ENCODE data around the gene CACNA1I.

CACNA1I gene

GRCh38 chr22:39625569-39626537 is 55.3 kb downstream of the CACNA1I start:
- TF ChIP-seq, protein P1, sequence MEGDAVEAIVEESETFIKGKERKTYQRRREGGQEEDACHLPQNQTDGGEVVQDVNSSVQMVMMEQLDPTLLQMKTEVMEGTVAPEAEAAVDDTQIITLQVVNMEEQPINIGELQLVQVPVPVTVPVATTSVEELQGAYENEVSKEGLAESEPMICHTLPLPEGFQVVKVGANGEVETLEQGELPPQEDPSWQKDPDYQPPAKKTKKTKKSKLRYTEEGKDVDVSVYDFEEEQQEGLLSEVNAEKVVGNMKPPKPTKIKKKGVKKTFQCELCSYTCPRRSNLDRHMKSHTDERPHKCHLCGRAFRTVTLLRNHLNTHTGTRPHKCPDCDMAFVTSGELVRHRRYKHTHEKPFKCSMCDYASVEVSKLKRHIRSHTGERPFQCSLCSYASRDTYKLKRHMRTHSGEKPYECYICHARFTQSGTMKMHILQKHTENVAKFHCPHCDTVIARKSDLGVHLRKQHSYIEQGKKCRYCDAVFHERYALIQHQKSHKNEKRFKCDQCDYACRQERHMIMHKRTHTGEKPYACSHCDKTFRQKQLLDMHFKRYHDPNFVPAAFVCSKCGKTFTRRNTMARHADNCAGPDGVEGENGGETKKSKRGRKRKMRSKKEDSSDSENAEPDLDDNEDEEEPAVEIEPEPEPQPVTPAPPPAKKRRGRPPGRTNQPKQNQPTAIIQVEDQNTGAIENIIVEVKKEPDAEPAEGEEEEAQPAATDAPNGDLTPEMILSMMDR (IDR thresholded peaks at IDR 0.05; ENCODE audit: borderline replicate concordance, control extremely low read depth, extremely low read depth, insufficient read depth, missing control alignments), result no peak
- no peak for DNase-seq (ENCODE audit: low spot score)
- in situ Hi-C loops (cut with MboI; ENCODE audit: low sequenced_read_pairs, unreplicated experiment), result no loop called here

DNA sequence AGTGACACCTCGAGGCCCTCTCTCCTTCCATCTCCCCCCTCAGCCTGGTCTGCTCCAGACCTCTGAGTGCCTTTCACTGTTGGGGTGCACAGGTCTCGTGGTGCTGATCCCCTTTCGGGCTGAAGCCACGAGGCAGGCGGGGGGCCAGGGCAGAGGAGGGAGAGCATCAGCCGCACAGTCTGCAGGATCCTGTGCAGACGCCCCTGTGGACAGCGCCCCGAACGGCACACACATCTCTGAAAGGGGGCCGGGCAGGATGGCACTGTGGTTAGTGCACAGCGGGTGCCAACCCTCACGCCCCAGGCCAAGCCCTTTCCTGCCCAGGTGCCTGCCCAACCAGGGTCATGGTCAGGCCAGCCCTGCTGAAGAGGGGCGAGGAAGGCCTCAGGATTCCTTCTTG is 56.7 kb downstream of the CACNA1I start:
- in situ Hi-C loops (cut with MboI; ENCODE audit: low sequenced_read_pairs, unreplicated experiment), result no loop called here
- TF ChIP-seq, protein P1 (IDR thresholded peaks at IDR 0.05; ENCODE audit: borderline replicate concordance, control extremely low read depth, extremely low read depth, insufficient read depth, missing control alignments), result no peak
- DNase-seq (ENCODE audit: low spot score), result no peak

DNA sequence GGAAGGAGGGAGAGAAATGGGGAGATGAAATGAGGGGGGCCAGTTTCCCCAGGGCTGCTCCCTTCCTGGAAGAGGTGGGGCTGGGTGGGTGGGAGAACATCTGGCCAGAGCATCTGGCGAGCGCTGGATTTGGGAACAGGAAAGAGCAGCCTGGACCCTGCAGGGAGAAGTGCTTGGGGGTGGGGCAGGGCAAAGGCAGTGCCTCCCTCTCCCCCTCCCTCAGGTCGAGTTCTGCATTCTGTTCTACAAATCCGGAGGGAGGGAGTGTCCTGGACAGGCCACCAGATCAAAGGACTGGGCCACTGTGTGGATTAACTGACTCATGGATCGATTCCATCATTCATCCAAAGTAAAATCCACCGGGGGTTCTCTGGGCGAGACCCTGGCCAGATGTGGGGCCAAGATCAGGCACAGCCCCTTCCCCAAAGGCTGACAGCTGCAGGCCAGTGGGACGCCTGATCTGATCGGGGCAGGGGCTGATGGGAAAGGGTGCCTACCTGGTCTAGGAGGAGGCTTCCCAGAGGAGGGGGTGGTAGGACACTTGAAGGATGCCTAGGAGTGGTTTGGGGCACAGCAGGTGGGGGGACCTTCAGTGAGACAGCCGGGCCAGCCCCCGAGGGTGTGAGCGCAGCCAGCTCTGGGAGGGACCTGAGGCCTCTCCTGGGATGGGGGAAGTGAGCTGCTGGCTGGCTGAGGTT is 57.5 kb downstream of the CACNA1I start:
- no peak for DNase-seq (ENCODE audit: low spot score)
- in situ Hi-C loops (cut with MboI; ENCODE audit: low sequenced_read_pairs, unreplicated experiment), result no loop called here
- TF ChIP-seq, protein P1 (IDR thresholded peaks at IDR 0.05; ENCODE audit: borderline replicate concordance, control extremely low read depth, extremely low read depth, insufficient read depth, missing control alignments), result no peak

DNA sequence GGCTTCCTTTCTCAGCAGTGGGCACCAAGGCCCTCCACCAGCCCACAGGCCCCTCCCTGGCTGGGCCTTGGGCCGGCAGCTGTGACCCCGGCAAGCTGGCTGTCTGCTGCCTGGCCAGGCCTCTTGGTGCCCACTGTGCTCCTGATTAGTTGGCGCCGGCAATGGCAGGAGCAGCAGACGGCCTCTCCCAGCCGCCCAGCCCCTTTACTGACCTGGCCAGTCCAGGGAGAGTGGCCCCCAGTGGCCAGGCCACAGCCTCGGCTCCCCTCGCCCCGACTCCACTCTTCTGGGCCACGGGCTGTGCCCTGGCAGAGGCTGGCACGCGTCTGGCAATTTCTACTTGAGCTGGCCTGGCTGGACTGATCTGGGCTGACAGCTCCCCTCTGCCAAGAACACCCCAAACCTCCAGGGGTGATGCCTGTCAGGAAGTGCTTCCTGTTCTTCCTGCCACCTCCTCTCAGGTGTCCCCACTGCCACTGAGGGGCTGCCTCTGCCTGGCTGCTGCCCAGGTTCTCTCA is 58.1 kb downstream of the CACNA1I start:
- TF ChIP-seq, protein P1 (IDR thresholded peaks at IDR 0.05; ENCODE audit: borderline replicate concordance, control extremely low read depth, extremely low read depth, insufficient read depth, missing control alignments), result no peak
- no peak for DNase-seq (ENCODE audit: low spot score)
- in situ Hi-C loops (cut with MboI; ENCODE audit: low sequenced_read_pairs, unreplicated experiment), result no loop called here

- in situ Hi-C loops (cut with MboI; ENCODE audit: low sequenced_read_pairs, unreplicated experiment), result no loop called here
- TF ChIP-seq, protein P1 (IDR thresholded peaks at IDR 0.05; ENCODE audit: borderline replicate concordance, control extremely low read depth, extremely low read depth, insufficient read depth, missing control alignments), result no peak
- no peak for DNase-seq (ENCODE audit: low spot score)
Measured at GRCh38 chr22:39629851-39630250, 59.3 kb downstream of the CACNA1I start.

- in situ Hi-C loops (cut with MboI; ENCODE audit: low sequenced_read_pairs, unreplicated experiment), result no loop called here
- TF ChIP-seq, protein P1 (IDR thresholded peaks at IDR 0.05; ENCODE audit: borderline replicate concordance, control extremely low read depth, extremely low read depth, insufficient read depth, missing control alignments), result no peak
- DNase-seq (ENCODE audit: low spot score), result no peak
Measured at GRCh38 chr22:39630721-39631120, 60.2 kb downstream of the CACNA1I start.
